HG03139 (cell line): Measurements from ENCODE around the gene RLN1.
"Not testable (repeated sequence)": the region's sequence is repeated elsewhere in the genome, so short reads cannot be mapped to it uniquely, and the experiment has no call there.

Experiments used
- ATAC-seq: cut with Tn5 transposase; IDR thresholded peaks from one replicate; pipeline ENCODE4 v1.9.1; 2021; ENCODE audit not compliant: unreplicated experiment

RLN1 gene

GRCh38 chr9:5338992-5339981 is at the start of gene RLN1:
Gene RLN1, minus strand, starts transcription at chr9:5339876. Its CDS starts 130 bp downstream, at chr9:5339746.
- ATAC-seq = peak; percentile 97

DNA sequence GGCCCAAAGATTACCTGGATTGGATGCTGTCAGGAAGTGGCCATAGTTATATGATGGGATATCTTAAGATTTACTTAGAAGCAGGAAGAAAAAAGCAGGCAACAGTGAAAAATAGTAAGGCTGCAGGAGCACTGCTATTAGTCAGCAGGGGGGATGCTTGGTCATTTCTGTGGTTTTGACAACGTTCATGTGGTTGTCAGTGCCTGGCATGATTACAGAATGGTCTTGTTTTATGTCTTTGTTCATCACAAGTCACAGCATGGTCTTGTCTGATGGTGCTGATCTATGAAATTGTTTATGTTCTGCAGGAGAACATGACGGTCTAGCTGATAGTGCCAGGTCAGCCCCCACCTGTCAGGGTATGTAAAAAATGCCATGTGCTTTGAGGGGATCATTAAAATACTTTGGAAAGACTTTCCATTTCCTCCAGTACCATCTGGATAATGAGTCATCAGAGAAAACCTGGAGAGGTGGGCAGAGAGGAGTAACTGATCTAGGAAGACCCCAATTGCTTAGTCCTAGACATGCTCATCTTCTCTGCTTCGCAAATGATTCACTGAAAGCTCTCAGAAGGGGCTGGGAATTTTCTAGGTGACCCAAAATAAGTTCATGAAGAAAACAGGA is 49.5 kb upstream of the RLN1 start:
- no peak for ATAC-seq

GRCh38 chr9:5388026-5388819 is 48.5 kb upstream of the RLN1 start:
- ATAC-seq = no peak

- ATAC-seq = no peak
These were observed 44.8 kb upstream of the RLN1 start for GRCh38 chr9:5384436-5384835.

DNA sequence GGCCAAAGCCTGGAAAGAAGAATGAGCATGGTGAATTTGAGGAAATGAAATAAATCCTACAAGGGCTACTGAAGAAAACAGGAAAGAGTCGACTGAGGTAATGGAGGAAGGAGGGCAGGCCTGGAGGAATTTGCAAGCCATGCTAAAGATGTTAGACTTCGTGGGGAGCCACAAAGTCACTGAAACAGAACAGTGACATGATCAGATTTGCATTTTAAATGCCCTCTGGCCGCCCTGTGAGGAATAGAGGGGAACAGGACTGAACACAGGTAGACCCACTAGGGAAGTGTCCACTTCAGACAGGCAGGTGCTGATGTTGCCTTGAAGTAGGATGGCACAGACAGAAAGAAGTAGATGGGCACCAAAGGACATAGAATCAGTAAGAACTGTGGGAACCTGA is 42.8 kb upstream of the RLN1 start:
- no peak for ATAC-seq

DNA sequence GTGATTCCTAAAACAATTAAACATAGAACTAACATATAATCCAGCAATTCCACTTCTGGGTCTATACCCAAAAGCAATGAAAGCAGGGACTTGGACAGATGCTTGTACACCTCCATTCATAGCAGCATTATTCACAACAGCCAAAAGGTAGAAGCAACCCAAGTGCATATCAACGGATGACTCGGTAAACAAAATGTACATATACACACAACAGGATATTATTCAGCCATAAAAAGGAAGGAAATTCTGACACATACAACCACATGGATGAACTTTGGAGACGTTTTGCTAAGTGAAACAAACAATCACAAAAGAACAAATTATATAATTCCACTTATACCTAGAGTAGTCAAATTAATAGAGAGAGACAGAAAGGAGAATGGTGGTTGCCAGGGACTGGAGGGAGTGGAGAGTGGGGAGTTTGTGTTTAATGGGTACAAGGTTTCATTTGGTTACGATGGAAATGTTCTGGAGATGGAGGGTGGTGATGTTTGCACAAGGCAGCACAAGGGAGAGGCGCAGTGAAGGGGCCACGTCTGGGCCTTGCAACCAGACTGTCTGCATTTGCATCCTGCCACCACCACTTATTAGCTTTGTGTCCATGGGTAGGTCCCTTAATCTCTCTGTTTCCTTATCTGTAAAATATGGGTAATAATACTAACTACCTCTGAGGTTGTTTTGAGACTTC is 36.3 kb upstream of the RLN1 start:
- no peak for ATAC-seq

- ATAC-seq = no peak
These were observed 35.4 kb upstream of the RLN1 start for GRCh38 chr9:5375091-5375490.

- ATAC-seq = peak; percentile 93
These were observed 24.8 kb upstream of the RLN1 start for GRCh38 chr9:5364294-5365024.

DNA sequence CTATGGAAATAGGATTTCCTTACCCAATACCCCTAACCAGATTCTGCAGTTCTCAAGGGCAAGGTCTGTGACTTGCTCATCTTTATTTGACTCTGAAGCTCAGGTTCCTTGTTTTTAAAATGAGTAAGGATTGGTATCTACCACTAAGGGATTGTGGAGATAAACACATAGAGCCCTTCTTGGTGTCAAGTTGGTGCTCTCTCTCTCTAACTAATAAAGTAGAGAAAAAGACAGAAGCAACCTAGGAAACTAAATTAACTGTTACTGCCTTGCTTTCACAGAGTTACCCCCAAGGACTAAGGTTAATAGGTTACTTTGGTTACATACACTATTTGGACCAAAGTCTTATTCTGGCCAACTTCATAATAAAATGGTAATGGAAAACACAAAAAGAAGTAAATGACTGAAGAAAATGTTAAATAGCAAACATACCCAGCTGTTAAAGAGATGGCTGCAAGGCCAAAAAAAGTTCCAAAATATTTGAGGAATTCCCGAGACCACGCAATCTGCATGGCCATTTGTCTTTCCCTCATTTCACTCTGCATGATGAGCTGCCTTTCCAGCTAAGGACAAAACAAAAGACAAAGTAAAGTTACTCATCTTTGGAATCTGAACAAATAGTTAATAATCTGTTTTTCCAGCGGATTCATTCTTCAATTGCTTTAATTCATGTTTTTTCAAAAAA is 21.8 kb upstream of the RLN1 start:
- ATAC-seq = no peak

DNA sequence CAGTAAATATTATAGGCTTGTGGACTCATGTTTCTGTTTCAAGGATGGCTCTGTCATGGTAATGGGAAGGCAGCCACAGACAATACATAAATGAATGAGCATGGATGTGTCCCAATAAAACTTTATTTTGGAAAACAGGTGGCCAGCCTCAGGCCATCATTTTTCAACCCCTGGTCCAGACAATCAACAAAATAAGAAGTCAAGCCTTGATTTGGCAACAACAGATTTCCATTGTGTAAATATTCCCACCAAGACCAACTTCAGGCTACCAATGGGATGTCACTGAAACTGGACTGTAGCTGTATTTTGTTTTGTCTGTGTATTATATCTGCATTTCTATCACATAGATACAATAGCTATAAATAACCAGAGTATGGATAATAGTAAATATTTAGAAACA is 20.7 kb upstream of the RLN1 start:
- ATAC-seq = no peak

- ATAC-seq = no peak
These were observed 17.9 kb upstream of the RLN1 start for GRCh38 chr9:5357431-5358105.

- ATAC-seq = no peak
These were observed 16.1 kb upstream of the RLN1 start for GRCh38 chr9:5355817-5356216.

DNA sequence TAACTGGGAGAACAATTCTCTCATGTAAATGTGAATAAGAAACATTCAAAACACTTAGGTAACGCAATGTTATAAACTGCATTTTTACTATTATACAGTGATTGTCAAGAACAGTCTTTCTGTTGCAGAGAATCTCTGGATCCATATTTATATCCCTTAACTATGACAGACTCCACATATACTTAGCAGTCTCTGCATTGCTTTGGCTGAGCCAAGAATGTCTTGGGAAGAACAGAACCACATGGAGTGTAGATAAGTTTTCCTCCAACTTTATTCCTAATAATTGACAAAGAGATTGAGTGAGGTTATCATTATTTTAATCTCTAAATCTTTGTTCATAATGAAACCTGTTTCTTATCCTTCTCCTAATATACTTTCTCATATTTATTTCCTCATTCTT is 15.6 kb upstream of the RLN1 start:
- no peak for ATAC-seq

- ATAC-seq = no peak
These were observed 14.5 kb upstream of the RLN1 start for GRCh38 chr9:5354184-5354583.

DNA sequence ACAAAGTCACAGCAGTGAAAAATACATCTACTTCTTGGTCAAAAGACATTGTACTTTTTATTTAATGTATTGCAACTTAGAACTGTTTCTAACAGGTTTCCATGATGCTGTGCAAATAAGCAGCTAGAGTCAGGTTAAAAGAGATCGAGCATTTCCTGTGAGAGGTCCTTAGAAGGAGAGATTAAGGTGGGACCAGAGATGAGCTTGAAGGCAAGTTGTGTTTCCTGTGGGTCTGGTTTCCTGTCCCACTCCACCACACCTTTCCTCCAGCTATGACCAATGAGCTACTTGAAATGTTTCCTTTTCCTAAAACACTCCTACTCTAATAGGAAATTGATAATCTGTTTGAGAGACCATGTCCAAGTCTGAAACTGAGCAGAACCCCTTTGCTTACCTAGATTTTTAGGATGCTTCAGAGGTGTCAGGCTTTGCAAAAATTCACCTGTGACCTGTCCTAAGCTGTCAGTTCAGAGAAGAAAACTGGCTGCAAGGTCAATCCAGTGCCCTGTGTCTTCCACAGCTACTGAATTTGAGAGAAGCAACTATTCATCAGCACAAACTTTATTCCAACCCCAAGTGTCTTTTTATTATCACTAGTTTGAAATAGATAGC is 13.1 kb upstream of the RLN1 start:
- no peak for ATAC-seq

GRCh38 chr9:5336688-5337087 is 3.0 kb downstream of the RLN1 start:
- no peak for ATAC-seq

DNA sequence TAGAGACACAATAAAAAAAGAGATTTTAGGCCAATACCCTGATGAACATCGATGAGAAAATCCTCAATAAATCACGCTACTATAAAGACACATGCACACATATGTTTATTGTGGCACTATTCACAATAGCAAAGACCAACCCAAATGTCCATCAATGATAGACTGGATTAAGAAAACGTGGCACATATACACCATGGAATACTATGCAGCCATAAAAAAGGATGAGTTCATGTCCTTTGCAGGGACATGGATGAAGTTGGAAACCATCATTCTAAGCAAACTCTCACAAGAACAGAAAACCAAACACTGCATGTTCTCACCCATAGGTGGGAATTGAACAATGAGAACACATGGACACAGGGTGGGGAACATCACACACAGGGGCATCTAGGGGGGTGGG is 8.4 kb downstream of the RLN1 start:
- ATAC-seq = not testable (repeated sequence)

- no peak for ATAC-seq
These were observed 12.7 kb downstream of the RLN1 start for GRCh38 chr9:5326893-5327548.
